GM12892 (cell line): ENCODE measurements around the gene TMEM238L.

ENCODE experiments used
- POLR2A ChIP-seq: IDR thresholded peaks from 2 replicates; pipeline ENCODE4 v1.6.1; 2011; ENCODE audit warnings: low read depth, low read length, control low read depth
- POLR2AphosphoS5 ChIP-seq: IDR thresholded peaks from 2 replicates; pipeline ENCODE4 v1.6.1; 2011; ENCODE audit warnings: low read depth, low read length, control low read depth
- TAF1 ChIP-seq: IDR thresholded peaks from 2 replicates; pipeline ENCODE4 v1.6.1; 2011; ENCODE audit warnings: low read depth, mild to moderate bottlenecking, control low read depth, low read length, borderline replicate concordance

- TF ChIP-seq POLR2A = no peak
- no peak for TF ChIP-seq TAF1
- TF ChIP-seq POLR2AphosphoS5 = no peak
Observed at GRCh38 chr17:10837921-10838320, 34.0 kb upstream of the TMEM238L start, which contains the start of gene PIRT.
